Measurements from ENCODE around the gene SYNGR3.

The SYNGR3 gene, protein sequence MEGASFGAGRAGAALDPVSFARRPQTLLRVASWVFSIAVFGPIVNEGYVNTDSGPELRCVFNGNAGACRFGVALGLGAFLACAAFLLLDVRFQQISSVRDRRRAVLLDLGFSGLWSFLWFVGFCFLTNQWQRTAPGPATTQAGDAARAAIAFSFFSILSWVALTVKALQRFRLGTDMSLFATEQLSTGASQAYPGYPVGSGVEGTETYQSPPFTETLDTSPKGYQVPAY

DNA sequence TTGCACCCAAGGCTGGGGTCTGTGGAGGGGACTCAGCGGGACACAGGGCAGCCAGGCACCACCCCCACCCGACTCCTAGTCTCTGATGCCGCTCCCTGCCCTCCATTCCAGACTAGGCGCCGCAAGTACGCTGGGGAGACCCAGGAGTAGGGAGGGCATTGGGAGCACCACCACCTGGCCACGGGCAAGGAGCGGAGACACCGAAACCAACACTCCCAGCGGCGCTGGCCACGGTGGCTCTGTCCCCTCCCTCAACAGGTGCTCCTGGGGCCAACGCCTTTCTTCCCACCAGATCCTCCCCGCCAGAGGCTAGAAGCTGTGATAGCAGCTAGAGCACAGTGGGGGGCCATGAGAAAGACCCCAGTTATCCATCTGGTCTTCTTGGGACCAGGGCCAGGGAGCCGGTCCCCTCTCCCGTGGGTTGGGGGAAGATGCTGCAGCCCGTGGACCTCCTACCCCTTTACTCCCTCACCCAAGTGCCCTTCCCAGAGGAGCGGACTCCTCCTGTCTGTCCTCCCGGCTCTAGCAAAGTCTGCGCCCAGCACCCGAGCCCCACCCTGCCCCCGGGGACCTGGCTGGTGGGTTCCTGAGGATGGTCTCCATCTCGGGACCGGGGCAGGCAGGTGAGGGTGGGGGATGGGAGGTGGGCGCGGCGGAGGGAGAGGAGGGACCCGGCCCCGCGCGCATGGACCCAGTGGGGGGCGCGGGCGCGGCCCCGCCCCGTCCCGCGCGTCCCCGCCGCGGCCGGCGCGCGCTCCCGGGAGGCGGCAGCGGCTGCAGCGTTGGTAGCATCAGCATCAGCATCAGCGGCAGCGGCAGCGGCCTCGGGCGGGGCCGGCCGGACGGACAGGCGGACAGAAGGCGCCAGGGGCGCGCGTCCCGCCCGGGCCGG, at the start of gene SYNGR3:
Gene SYNGR3, plus strand, starts transcription at position 762 of the 892 bp plus-strand sequence. CDS start 133 bp downstream, outside the sequence.
- no peak for DNase-seq (ENCODE audit: low read depth)
- TF ChIP-seq, protein P1, sequence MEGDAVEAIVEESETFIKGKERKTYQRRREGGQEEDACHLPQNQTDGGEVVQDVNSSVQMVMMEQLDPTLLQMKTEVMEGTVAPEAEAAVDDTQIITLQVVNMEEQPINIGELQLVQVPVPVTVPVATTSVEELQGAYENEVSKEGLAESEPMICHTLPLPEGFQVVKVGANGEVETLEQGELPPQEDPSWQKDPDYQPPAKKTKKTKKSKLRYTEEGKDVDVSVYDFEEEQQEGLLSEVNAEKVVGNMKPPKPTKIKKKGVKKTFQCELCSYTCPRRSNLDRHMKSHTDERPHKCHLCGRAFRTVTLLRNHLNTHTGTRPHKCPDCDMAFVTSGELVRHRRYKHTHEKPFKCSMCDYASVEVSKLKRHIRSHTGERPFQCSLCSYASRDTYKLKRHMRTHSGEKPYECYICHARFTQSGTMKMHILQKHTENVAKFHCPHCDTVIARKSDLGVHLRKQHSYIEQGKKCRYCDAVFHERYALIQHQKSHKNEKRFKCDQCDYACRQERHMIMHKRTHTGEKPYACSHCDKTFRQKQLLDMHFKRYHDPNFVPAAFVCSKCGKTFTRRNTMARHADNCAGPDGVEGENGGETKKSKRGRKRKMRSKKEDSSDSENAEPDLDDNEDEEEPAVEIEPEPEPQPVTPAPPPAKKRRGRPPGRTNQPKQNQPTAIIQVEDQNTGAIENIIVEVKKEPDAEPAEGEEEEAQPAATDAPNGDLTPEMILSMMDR (conservative IDR thresholded peaks at IDR 0.05; ENCODE audit: low read length): no peak
- H3K4me3 ChIP-seq (ENCODE audit: low read length): no peak within 1 kb of the TSS; the same call in 1 of the 2 replicates

DNA sequence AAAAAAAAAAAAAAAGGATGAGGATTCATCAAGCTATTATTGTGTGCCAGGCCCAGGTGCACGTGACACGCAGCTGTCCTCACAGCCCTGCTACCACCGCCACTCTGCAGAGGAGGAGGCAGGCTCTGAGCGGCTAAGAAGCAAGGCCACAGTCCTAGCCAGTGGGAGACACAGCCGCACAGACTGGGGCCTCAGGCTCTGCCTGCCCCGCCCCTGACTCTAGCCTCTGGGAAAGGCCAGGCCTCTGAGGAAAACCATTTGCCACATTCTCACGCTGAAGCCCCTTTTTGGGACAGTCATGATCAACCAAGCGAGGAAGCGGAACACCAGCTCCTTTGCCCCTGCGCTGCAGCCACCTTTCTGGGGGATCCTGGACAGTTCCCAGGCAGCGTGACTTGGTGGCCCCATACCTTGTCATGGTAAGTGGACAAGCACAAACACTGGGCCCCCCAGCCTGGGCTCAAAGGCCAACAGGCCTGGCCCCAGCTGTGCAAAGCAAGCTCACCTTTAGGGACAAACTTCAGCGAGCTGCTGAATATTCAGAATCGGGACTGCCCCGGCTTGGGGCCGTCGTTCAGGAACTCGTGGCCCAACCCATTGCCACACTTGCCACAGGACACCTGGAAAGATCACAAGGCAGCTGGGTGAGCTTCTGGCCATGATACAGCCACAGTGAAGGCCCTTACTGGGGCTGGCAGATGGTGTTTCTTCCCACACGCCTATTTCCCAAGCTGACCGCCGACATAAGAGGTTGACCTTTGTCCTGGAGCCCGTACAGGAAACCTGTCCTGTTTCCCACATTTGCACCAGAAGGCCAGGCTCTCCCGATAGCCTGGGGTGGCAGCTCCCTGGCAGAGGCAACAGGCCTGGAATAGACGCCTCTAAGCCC, 49.3 kb upstream of the SYNGR3 start:
- no peak overlapping the region for H3K4me3 ChIP-seq (ENCODE audit: low read length)
- TF ChIP-seq, protein P1 (conservative IDR thresholded peaks at IDR 0.05; ENCODE audit: low read length): no peak
- DNase-seq (ENCODE audit: low read depth): no peak

DNA sequence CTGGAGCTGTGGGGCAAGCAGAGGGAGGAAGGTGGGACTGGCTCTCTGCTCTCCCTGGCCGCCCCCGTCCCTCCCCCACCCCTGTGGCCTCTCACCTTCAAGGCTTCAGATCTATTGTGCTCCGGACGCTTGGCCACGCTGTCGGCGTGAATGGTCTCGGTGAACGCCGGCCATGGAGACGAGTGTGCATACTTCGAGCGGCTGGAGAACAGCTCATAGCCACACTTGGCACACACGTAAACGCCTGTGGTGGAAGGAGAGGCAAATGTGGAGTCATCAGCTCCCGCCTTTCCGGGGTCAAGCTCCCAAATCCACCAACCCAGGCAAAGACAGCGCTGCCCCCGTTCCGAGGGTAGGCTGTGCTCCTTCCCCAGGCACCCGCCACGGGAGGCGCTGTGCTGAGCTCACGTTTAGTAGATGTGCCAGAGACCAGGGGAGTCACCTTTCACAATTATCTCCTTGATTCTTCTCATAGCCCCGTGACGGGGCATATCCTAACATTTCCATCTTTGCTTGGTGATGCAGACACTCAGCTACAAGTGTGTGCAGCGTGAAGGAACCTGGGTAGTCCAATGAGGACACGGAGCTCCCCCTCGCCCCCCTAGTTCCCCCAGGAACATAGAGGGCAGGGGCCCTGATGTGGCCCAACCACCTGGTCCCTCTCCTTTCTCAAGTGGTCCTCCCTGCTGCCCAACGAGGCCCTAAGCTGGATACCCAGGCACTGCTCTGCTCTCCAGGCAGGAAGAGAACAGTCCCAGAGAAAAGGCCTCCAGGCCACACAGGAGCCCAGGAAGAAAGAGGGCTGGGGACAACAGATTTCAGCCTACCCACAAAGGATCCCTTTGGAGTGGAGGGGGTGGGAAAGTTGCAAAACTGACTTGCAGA, 48.4 kb upstream of the SYNGR3 start:
- no peak for DNase-seq (ENCODE audit: low read depth)
- TF ChIP-seq, protein P1 (conservative IDR thresholded peaks at IDR 0.05; ENCODE audit: low read length): no peak
- H3K4me3 ChIP-seq (ENCODE audit: low read length): peak overlapping the region; percentile 80

DNA sequence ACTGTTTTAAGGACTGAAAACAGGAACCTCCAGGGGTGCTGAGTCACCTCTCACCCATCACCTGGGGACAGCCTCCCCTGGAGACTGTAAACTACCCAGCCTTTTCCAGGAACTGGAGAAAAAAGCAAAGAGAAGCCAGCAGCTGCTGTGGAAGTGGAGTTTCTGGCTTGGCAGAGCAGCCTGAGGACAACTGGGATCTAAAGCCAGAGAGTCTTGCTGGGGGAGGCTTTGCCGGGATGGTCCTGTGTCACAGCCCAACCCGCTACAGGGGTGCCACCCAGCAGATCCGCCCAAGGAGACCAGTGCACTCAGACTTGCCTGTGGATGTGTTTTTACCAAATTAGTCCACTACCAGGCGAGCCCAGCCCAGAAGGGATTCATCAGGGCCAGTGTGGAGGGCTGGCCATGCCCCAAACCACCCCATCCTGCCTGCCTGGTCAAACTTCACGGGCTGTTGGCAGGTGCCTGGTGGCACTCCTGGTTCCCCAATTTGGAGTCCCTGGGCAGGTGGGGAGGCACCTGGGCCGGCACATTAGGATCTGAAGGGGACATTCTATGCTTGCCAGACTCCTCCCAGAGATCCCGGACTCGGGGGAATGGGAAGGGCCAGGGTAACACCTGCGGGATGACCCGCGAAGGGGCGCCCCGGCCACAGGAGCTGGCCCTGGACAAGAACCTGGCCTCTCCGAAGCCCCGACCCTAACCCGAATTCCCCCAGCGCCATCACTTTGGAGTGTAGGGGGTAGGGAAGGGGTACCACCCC, 47.5 kb upstream of the SYNGR3 start:
- peak overlapping the region; percentile 80 for H3K4me3 ChIP-seq (ENCODE audit: low read length)
- TF ChIP-seq, protein P1 (conservative IDR thresholded peaks at IDR 0.05; ENCODE audit: low read length): no peak
- DNase-seq (ENCODE audit: low read depth): peak; percentile 21

DNA sequence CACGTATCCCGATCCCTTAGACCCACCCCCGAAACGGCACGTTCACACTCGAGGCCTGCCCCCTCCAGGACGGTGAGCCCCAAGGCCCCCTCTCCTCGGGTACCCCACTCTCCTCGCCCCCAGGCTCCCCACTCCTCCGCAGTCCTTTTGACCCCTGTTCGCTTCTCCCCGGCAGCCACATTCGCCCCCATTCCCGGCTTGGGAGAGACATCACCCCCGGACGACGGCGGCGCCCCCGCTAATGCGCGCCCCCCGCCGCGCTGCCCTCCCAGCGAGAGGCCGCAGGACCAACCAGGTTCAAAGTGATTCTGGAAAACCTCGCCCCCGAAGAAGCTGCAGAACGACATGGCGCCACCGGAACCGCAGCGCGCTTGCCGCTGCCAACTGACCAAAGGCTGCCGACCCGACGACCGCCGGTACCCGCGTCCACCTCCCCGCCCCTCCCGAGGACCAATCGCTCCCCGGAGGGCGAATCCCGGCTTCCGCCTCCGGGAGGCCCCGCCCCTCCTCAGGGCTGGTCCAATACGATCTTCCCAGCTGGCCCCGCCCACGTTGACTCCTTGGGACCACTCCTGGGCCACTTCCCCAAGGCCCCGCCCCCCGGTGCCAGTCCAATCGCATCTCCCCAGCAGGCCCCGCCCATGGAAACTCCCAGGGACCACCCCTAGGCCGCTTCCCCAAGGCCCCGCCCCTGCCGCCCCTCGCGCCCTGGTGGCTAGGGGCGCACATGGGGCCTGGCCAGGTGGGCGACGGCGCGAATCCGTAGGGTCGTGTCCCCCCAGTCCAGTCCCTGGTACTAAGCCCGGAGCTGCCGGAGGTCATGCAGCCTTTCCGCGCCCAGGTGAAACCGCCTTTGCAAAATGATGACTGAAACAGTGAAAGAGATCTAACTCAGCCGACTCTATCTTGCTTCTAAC, 46.7 kb upstream of the SYNGR3 start, which contains the start of gene MSRB1:
Gene MSRB1, minus strand, starts transcription at position 390 of the 917 bp plus-strand sequence. Its CDS starts 43 bp downstream, at position 347.
- peak; percentile 96 for DNase-seq (ENCODE audit: low read depth)
- TF ChIP-seq, protein P1 (conservative IDR thresholded peaks at IDR 0.05; ENCODE audit: low read length): no peak; the same call in 1 of the 2 replicates
- peak within 1 kb of the TSS; percentile 80 for H3K4me3 ChIP-seq (ENCODE audit: low read length)
